K562 (cell line): Measurements from ENCODE around the gene TTL. TPM values are rescaled to one million over a fixed set of nuclear protein-coding genes. Genes with fewer than 3 reads are reported as not detected.

Source experiments
- ELK3 ChIP-seq: fragments of 450-650 bp; formaldehyde crosslinking; IDR thresholded peaks from 2 replicates; pipeline ENCODE4 v1.4.0; 2020; ENCODE audit warnings: mild to moderate bottlenecking
- GTF2E2 ChIP-seq: fragments of 200-800 bp; sonication (Bioruptor generic); IDR thresholded peaks from 2 replicates; pipeline ENCODE4 v1.6.1; 2016; ENCODE audit warnings: missing genetic modification characterization, missing compliant biosample characterization
- IRF1 ChIP-seq: sonication (generic); formaldehyde crosslinking; IDR thresholded peaks from 2 replicates; pipeline ENCODE4 v1.8.0; 2022; ENCODE audit warnings: missing genetic modification reagents, mild to moderate bottlenecking, borderline replicate concordance
- MED1 ChIP-seq: sonication (generic); formaldehyde crosslinking; IDR thresholded peaks from 2 replicates; pipeline ENCODE4 v1.8.1; 2023; ENCODE audit warnings: missing genetic modification reagents, borderline replicate concordance
- MLLT1 ChIP-seq, 2 experiments: fragments of 450-650 bp; IDR thresholded peaks; 2 replicates each; pipeline ENCODE4 v1.6.1; 2016
- MTF1 ChIP-seq: fragments of 250-450 bp; sonication (Bioruptor Pico); IDR thresholded peaks from 2 replicates; pipeline ENCODE4 v1.9.0; 2021; ENCODE audit warnings: moderate library complexity, mild to moderate bottlenecking, inconsistent platforms, borderline replicate concordance
- NR1H2 ChIP-seq: sonication (generic); formaldehyde crosslinking; IDR thresholded peaks from 2 replicates; pipeline ENCODE4 v1.4.0; 2020; ENCODE audit warnings: mild to moderate bottlenecking, missing genetic modification reagents
- NR2C1 ChIP-seq, 2 experiments: fragments of 450-650 bp; IDR thresholded peaks; 2 replicates each; pipeline ENCODE4 v1.6.1; 2017; ENCODE audit warnings: mild to moderate bottlenecking in 2 of 2, antibody characterized with exemption in 1 of 2, inconsistent platforms in 1 of 2, missing compliant biosample characterization in 1 of 2, missing genetic modification characterization in 1 of 2
- NR4A1 ChIP-seq, 2 experiments: fragments of 250-450 bp in 1 of 2; fragments of 450-650 bp in 1 of 2; sonication (Bioruptor Pico) in 1 of 2; IDR thresholded peaks; 2 replicates each; pipeline versions ENCODE4 v1.4.0 to v1.6.1; 2016 to 2020; ENCODE audit warnings: mild to moderate bottlenecking in 2 of 2, missing compliant biosample characterization in 1 of 2, missing genetic modification characterization in 1 of 2, moderate library complexity in 1 of 2
- RNF2 ChIP-seq: sonication (generic); IDR thresholded peaks from 2 replicates; pipeline ENCODE4 v1.6.1; 2016
- TFAP4 ChIP-seq: sonication (generic); formaldehyde crosslinking; IDR thresholded peaks from 2 replicates; pipeline ENCODE4 v1.8.0; 2022; ENCODE audit warnings: missing genetic modification reagents, mild to moderate bottlenecking, moderate library complexity, borderline replicate concordance
- XRCC5 ChIP-seq: fragments of 200-400 bp; formaldehyde crosslinking; IDR thresholded peaks from 2 replicates; pipeline ENCODE4 v1.6.1; 2017; ENCODE audit warnings: low read depth, mild to moderate bottlenecking, low read length
- ZNF24 ChIP-seq: fragments of 450-650 bp; IDR thresholded peaks from 2 replicates; pipeline ENCODE4 v1.6.1; 2016
- ZNF398 ChIP-seq: fragments of 250-450 bp; sonication (Bioruptor Pico); IDR thresholded peaks from 2 replicates; pipeline ENCODE4 v1.8.0; 2021; ENCODE audit warnings: moderate library complexity, mild to moderate bottlenecking, inconsistent platforms
- ZNF511 ChIP-seq: sonication (generic); formaldehyde crosslinking; IDR thresholded peaks from 2 replicates; pipeline ENCODE4 v1.8.0; 2022; ENCODE audit warnings: mild to moderate bottlenecking, missing genetic modification reagents
- ZNF740 ChIP-seq, 3 experiments: fragments of 200-800 bp in 1 of 3; sonication (Bioruptor generic) in 1 of 3; sonication (generic) in 1 of 3; formaldehyde crosslinking in 1 of 3; IDR thresholded peaks; 2 replicates each; pipeline versions ENCODE4 v1.6.1 to v1.8.0; 2016 to 2022; ENCODE audit warnings: mild to moderate bottlenecking in 2 of 3, missing compliant biosample characterization in 2 of 3, missing genetic modification characterization in 2 of 3, missing genetic modification reagents in 1 of 3
- polyA plus RNA-seq, 8 experiments: library from polyadenylated mRNA; depleted of rRNA in 4 of 8; stranded (reverse) in 5 of 8; unstranded in 3 of 8; fragments of >200 nt; fragmentation: Nextera tagmentation in 2 of 8; fragmentation: Illumina TruSeq in 1 of 8; extraction: Ambion mirVana in 2 of 8; extraction: Trizol in 1 of 8; gene quantifications; 2 replicates each; pipeline versions ENCODE4 v1.2.1 to v1.2.3, GENCODE V29; 2011 to 2014; ENCODE audit warnings: inconsistent platforms in 1 of 8, missing spikeins in 1 of 8
- total RNA-seq, 7 experiments: library from RNA; depleted of rRNA in 6 of 7; stranded (reverse); fragments of >200 nt in 6 of 7; fragmentation: Illumina TruSeq in 2 of 7; extraction: Trizol in 2 of 7; gene quantifications; 2 replicates each; pipeline versions ENCODE4 v1.2.1 to v1.2.3, GENCODE V29; 2011 to 2021; ENCODE audit warnings: low replicate concordance in 1 of 7

Gene TTL
- total and polyA plus RNA-seq, 9 of the 15 experiments (the other 6 are each of a cell fraction or from before 2014, with no cell fraction given), result 9.4 to 54.4 (median 34.9) TPM

- no peak for TF ChIP-seq MLLT1 (IDR thresholded peaks at IDR 0.05)
- no peak for TF ChIP-seq NR2C1 (IDR thresholded peaks at IDR 0.05)
- TF ChIP-seq NR2C1 (tag; IDR thresholded peaks at IDR 0.05), result 0 out of 2 replicates have a peak, but pooled peaks have one; percentile 21
- no peak for TF ChIP-seq ZNF24
- no peak for TF ChIP-seq MED1 (CRISPR knock-in tag)
- TF ChIP-seq RNF2, result no peak
- TF ChIP-seq MTF1 (CRISPR knock-in tag), result no peak
- TF ChIP-seq GTF2E2, result no peak
- TF ChIP-seq TFAP4 (CRISPR knock-in tag), result no peak
- no peak for TF ChIP-seq NR1H2
- no peak for TF ChIP-seq ZNF511 (CRISPR knock-in tag)
- no peak for TF ChIP-seq ZNF740 (CRISPR knock-in tag; IDR thresholded peaks at IDR 0.05)
- TF ChIP-seq ZNF740 (tag; IDR thresholded peaks at IDR 0.05), result peak in 1 of 2 experiments; percentile 81; a peak in 2 of 4 replicates
- no peak for TF ChIP-seq XRCC5
- TF ChIP-seq ZNF398 (CRISPR knock-in tag), result no peak
- TF ChIP-seq IRF1, result no peak
- TF ChIP-seq ELK3 (CRISPR knock-in tag), result no peak
- TF ChIP-seq NR4A1 (CRISPR knock-in tag; IDR thresholded peaks at IDR 0.05), result no peak
- peak; percentile 74 for TF ChIP-seq NR4A1 (tag; IDR thresholded peaks at IDR 0.05)
Observed at GRCh38 chr2:112451317-112451716, 30.6 kb upstream of the TTL start (continued).
